Smooth muscle cell (in vitro differentiated cells): Measurements from ENCODE around the gene RAB3GAP1. TPM values are rescaled to one million over a fixed set of nuclear protein-coding genes. Genes with fewer than 3 reads are reported as not detected.

ENCODE experiments used
- DNase-seq: peaks from one replicate; lab custom pipeline; 2025; ENCODE audit not compliant: unreplicated experiment; lab: John Stamatoyannopoulos, UW
- H2AFZ ChIP-seq: fragments of 200-600 bp; sonication (generic); 2 replicates; pipeline ENCODE4 v1.6.0; 2016; ENCODE audit warnings: antibody characterized with exemption, low read depth, mild to moderate bottlenecking
- H3F3A ChIP-seq: fragments of 200-600 bp; sonication (generic); 2 replicates; pipeline ENCODE4 v1.6.0; 2017; ENCODE audit warnings: antibody characterized with exemption, low read depth
- H3K27ac ChIP-seq: fragments of 200-600 bp; sonication (generic); 2 replicates; pipeline ENCODE4 v1.5.1; 2016; ENCODE audit warnings: low read depth, mild to moderate bottlenecking
- H3K27me3 ChIP-seq: fragments of 200-600 bp; sonication (generic); 2 replicates; pipeline ENCODE4 v1.6.1; 2016; ENCODE audit warnings: low read depth, mild to moderate bottlenecking
- H3K36me3 ChIP-seq: fragments of 200-600 bp; sonication (generic); 2 replicates; pipeline ENCODE4 v1.5.1; 2016; ENCODE audit warnings: low read depth
- H3K4me1 ChIP-seq: fragments of 200-600 bp; sonication (generic); 2 replicates; pipeline ENCODE4 v1.5.1; 2016; ENCODE audit warnings: low read depth
- H3K4me2 ChIP-seq: fragments of 200-600 bp; sonication (generic); 2 replicates; pipeline ENCODE4 v1.6.0; 2016; ENCODE audit warnings: mild to moderate bottlenecking
- H3K4me3 ChIP-seq: fragments of 200-600 bp; sonication (generic); 2 replicates; pipeline ENCODE4 v1.5.1; 2016; ENCODE audit warnings: mild to moderate bottlenecking
- H3K79me2 ChIP-seq: fragments of 200-600 bp; sonication (generic); 2 replicates; pipeline ENCODE4 v1.6.0; 2016; ENCODE audit warnings: low read depth, mild to moderate bottlenecking
- H3K9ac ChIP-seq: fragments of 200-600 bp; sonication (generic); 2 replicates; pipeline ENCODE4 v1.6.0; 2016; ENCODE audit warnings: low read depth
- H3K9me3 ChIP-seq: fragments of 200-600 bp; sonication (generic); replicated peaks from 2 replicates; pipeline ENCODE4 v1.5.1; 2016; ENCODE audit warnings: low read depth
- H4K20me1 ChIP-seq: fragments of 200-600 bp; sonication (generic); 2 replicates; pipeline ENCODE4 v1.6.0; 2016; ENCODE audit warnings: low read depth
- WGBS: methylation state at CpG from one replicate; pipeline ENCODE4 v1.1.7; 2016; ENCODE audit warnings: low lambda C conversion rate; 5-methylcytosine and 5-hydroxymethylcytosine counted together
- polyA plus RNA-seq: library from polyadenylated mRNA; unstranded; fragments of >200 nt; fragmentation: Nextera tagmentation; extraction: Ambion mirVana; gene quantifications from 2 replicates; pipeline ENCODE4 v1.2.1, GENCODE V29; 2016
- total RNA-seq: library from RNA; depleted of rRNA; stranded (reverse); fragments of >200 nt; gene quantifications from 2 replicates; pipeline ENCODE4 v1.2.3, GENCODE V29; 2014
- TF ChIP-seq, protein P1 (sequence below): fragments of 200-600 bp; sonication (generic); IDR thresholded peaks from 2 replicates; pipeline ENCODE4 v1.5.1; 2017; ENCODE audit warnings: borderline replicate concordance, mild to moderate bottlenecking, antibody characterized with exemption; ENCODE audit not compliant: insufficient read depth, poor library complexity, severe bottlenecking

Gene RAB3GAP1
- total and polyA plus RNA-seq, 2 experiments from 2014 or later = 14.6 to 39.8 TPM

DNA sequence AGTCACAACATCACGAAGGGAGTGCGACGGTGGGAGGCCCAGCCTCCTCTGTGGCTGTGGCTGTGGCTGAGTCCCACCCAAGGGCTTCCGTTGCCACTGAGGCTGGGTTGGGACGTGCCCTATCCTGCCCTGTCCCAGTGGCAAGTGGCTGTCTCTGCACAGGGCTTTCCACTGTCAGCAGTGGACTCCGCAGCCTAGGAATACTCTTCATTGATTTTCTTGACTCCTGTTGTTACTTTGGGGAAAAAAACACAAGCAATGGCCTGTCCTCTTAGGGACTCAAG lies 122.7 kb downstream of the RAB3GAP1 start:
- H3K79me2 ChIP-seq = no peaks in the 10 kb centered on the region
- 99% methylated on average over 6 of the region's 6 CpGs for WGBS
- H3K27me3 ChIP-seq = no peaks in the 10 kb centered on the region
- H3K27ac ChIP-seq = no peak overlapping the region
- no peaks in the 10 kb centered on the region for H3K36me3 ChIP-seq
- no peaks in the 10 kb centered on the region for H4K20me1 ChIP-seq
- H3K4me3 ChIP-seq = no peak overlapping the region
- no peak for DNase-seq
- no peaks in the 10 kb centered on the region for H3F3A ChIP-seq
- H2AFZ ChIP-seq = no peak overlapping the region
- no peak overlapping the region for H3K4me2 ChIP-seq
- no peak overlapping the region for H3K9ac ChIP-seq
- no peaks in the 10 kb centered on the region for H3K4me1 ChIP-seq
- TF ChIP-seq, protein P1, sequence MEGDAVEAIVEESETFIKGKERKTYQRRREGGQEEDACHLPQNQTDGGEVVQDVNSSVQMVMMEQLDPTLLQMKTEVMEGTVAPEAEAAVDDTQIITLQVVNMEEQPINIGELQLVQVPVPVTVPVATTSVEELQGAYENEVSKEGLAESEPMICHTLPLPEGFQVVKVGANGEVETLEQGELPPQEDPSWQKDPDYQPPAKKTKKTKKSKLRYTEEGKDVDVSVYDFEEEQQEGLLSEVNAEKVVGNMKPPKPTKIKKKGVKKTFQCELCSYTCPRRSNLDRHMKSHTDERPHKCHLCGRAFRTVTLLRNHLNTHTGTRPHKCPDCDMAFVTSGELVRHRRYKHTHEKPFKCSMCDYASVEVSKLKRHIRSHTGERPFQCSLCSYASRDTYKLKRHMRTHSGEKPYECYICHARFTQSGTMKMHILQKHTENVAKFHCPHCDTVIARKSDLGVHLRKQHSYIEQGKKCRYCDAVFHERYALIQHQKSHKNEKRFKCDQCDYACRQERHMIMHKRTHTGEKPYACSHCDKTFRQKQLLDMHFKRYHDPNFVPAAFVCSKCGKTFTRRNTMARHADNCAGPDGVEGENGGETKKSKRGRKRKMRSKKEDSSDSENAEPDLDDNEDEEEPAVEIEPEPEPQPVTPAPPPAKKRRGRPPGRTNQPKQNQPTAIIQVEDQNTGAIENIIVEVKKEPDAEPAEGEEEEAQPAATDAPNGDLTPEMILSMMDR = no peak
- H3K9me3 ChIP-seq = no peaks in the 10 kb centered on the region

DNA sequence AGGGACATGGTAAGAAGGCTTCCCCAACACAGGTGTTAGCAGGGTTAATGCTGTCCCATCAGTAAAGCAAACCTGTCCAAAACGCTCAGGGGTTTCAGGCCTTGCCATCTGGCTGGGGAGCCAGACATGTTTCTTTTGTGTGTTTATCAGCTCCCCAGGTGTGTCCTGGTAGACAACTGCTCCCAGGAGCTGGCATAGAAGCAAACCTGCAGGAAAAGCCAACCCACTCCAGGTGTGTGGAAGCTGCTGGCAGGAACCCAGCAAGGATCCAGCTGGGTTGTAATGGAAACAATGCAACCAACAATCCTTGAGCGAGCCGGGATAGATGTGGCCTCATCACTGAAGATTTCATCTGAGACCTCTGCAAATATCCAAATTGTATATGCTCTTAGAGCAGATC lies 123.1 kb downstream of the RAB3GAP1 start:
- H2AFZ ChIP-seq = no peak overlapping the region
- no peaks in the 10 kb centered on the region for H3F3A ChIP-seq
- WGBS = 95% methylated on average over 3 of the region's 3 CpGs
- no peak overlapping the region for H3K9ac ChIP-seq
- no peaks in the 10 kb centered on the region for H3K27me3 ChIP-seq
- no peaks in the 10 kb centered on the region for H3K79me2 ChIP-seq
- TF ChIP-seq, protein P1 = no peak
- H3K4me3 ChIP-seq = no peak overlapping the region
- no peaks in the 10 kb centered on the region for H4K20me1 ChIP-seq
- no peak overlapping the region for H3K27ac ChIP-seq
- no peak overlapping the region for H3K4me2 ChIP-seq
- H3K9me3 ChIP-seq = no peaks in the 10 kb centered on the region
- no peaks in the 10 kb centered on the region for H3K36me3 ChIP-seq
- DNase-seq = no peak
- H3K4me1 ChIP-seq = no peaks in the 10 kb centered on the region

DNA sequence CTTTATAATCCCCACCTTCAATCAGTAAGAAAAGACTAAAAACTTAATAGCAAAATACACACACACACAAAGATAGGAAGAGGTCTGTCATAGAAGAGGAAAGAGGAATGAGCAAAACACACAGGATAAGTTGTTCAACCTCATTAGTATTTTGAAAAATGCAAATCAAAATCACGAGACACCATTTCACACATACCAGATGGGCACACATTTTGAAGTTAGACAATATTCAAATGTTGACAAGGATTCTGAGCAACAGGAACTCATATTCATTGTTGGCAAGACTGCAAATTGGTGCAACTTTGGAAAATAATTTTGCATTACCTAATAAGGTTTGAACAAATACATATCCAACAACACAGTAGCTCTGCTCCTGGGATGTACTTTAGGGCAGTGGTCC lies 127.6 kb downstream of the RAB3GAP1 start:
- Histone ChIP-seq H3K4me3 (no peak overlapping the region), H3K4me2 (no peak overlapping the region)
- TF ChIP-seq, protein P1 = no peak

DNA sequence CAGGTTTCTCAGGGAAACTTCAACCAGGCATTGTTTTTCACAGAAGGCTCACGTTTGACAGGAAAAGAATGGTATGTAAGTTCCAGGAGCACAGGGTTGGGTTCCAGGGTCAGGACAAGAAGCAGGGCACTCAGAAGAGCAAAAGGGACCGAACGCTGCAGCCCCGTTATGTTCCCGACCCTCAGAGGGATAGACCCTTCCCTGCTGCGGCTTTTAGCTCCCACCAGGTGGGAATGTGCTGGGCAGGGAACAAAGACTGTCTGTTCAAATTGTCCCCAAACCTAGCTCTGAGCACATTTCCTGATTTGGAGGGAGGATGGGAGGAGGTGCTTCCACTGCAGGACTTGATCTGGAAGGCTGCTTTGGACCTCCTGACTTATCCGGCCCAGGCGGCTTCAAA lies 130.1 kb downstream of the RAB3GAP1 start:
- no peak for DNase-seq
- Histone ChIP-seq H2AFZ (no peak overlapping the region), H3K4me1 (no peaks in the 10 kb centered on the region), H3K27me3 (no peaks in the 10 kb centered on the region), H3K4me3 (no peak overlapping the region), H3K9ac (no peak overlapping the region), H3K79me2 (no peaks in the 10 kb centered on the region), H3F3A (no peaks in the 10 kb centered on the region), H3K36me3 (no peaks in the 10 kb centered on the region), H3K9me3 (no peaks in the 10 kb centered on the region), H3K4me2 (no peak overlapping the region), H4K20me1 (no peaks in the 10 kb centered on the region), H3K27ac (no peak overlapping the region)
- WGBS = 80% methylated on average over 8 of the region's 8 CpGs
- TF ChIP-seq, protein P1 = no peak

More for the DNA sequence above, 127.6 kb downstream of the RAB3GAP1 start:
- H3K4me1 ChIP-seq = no peaks in the 10 kb centered on the region
- H3K27me3 ChIP-seq = no peaks in the 10 kb centered on the region
- no peak overlapping the region for H3K27ac ChIP-seq
- H3K9ac ChIP-seq = no peak overlapping the region
- H3F3A ChIP-seq = no peaks in the 10 kb centered on the region
- no peak overlapping the region for H2AFZ ChIP-seq
- WGBS = 98% methylated on average over 1 of the region's 1 CpG
- no peaks in the 10 kb centered on the region for H4K20me1 ChIP-seq
- no peaks in the 10 kb centered on the region for H3K36me3 ChIP-seq
- no peaks in the 10 kb centered on the region for H3K9me3 ChIP-seq
- no peaks in the 10 kb centered on the region for H3K79me2 ChIP-seq
- no peak for DNase-seq
